IPS-18c (cell line): ENCODE results near the gene SVOPL.

ENCODE experiments used
- H3K4me3 ChIP-seq: 2 replicates; pipeline ENCODE4 v1.7.0; 2013; ENCODE audit warnings: low read depth, mild to moderate bottlenecking, low read length, moderate library complexity; ENCODE audit not compliant: insufficient read depth
- H3K9me3 ChIP-seq: one replicate; pipeline ENCODE4 v1.6.1; 2013; ENCODE audit warnings: mild to moderate bottlenecking, low read length, moderate library complexity; ENCODE audit not compliant: control insufficient read depth, insufficient read depth

The SVOPL gene

GRCh38 chr7:138632384-138632783 is 68.8 kb downstream of the SVOPL start:
- Histone ChIP-seq H3K9me3 (no peaks in the 10 kb centered on the region), H3K4me3 (no peak overlapping the region)

- H3K9me3 ChIP-seq, result no peaks in the 10 kb centered on the region
- H3K4me3 ChIP-seq, result no peak overlapping the region
These were observed 71.0 kb downstream of the SVOPL start for GRCh38 chr7:138630059-138630610.

- no peaks in the 10 kb centered on the region for H3K9me3 ChIP-seq
- no peak overlapping the region for H3K4me3 ChIP-seq
These were observed 73.8 kb downstream of the SVOPL start for GRCh38 chr7:138627361-138627760.

- Histone ChIP-seq H3K4me3 (no peak overlapping the region), H3K9me3 (no peaks in the 10 kb centered on the region)
These were observed 74.3 kb downstream of the SVOPL start for GRCh38 chr7:138626846-138627245.

GRCh38 chr7:138625849-138626230 is 75.3 kb downstream of the SVOPL start:
- no peaks in the 10 kb centered on the region for H3K9me3 ChIP-seq

GRCh38 chr7:138625084-138625848 is 75.9 kb downstream of the SVOPL start:
- no peaks in the 10 kb centered on the region for H3K9me3 ChIP-seq
- no peak overlapping the region for H3K4me3 ChIP-seq

More at GRCh38 chr7:138625849-138626230, 75.3 kb downstream of the SVOPL start:
- no peak overlapping the region for H3K4me3 ChIP-seq

- Histone ChIP-seq H3K4me3 (no peak overlapping the region), H3K9me3 (no peaks in the 10 kb centered on the region)
These were observed 78.3 kb downstream of the SVOPL start for GRCh38 chr7:138622841-138623240.

- H3K9me3 ChIP-seq, result no peaks in the 10 kb centered on the region
- no peak overlapping the region for H3K4me3 ChIP-seq
These were observed 82.2 kb downstream of the SVOPL start for GRCh38 chr7:138618933-138619332.

GRCh38 chr7:138618506-138618905 is 82.7 kb downstream of the SVOPL start:
- H3K9me3 ChIP-seq, result no peaks in the 10 kb centered on the region
- H3K4me3 ChIP-seq, result no peak overlapping the region

- Histone ChIP-seq H3K9me3 (no peaks in the 10 kb centered on the region), H3K4me3 (no peak overlapping the region)
These were observed 85.1 kb downstream of the SVOPL start for GRCh38 chr7:138616085-138616484.

- no peak overlapping the region for H3K4me3 ChIP-seq
- no peaks in the 10 kb centered on the region for H3K9me3 ChIP-seq
These were observed 87.5 kb downstream of the SVOPL start for GRCh38 chr7:138613630-138614029.

- H3K4me3 ChIP-seq, result no peak overlapping the region
These were observed 90.4 kb downstream of the SVOPL start for GRCh38 chr7:138610671-138611170.

GRCh38 chr7:138608275-138608674 is 92.9 kb downstream of the SVOPL start:
- H3K9me3 ChIP-seq, result peaks cover 3% of the 10 kb centered on the region
- no peak overlapping the region for H3K4me3 ChIP-seq

More at GRCh38 chr7:138610671-138611170, 90.4 kb downstream of the SVOPL start:
- peaks cover 3% of the 10 kb centered on the region for H3K9me3 ChIP-seq

GRCh38 chr7:138607216-138608126 is 93.7 kb downstream of the SVOPL start:
- Histone ChIP-seq H3K9me3 (peaks cover 3% of the 10 kb centered on the region), H3K4me3 (no peak overlapping the region)

- no peak overlapping the region for H3K4me3 ChIP-seq
- H3K9me3 ChIP-seq, result peaks cover 3% of the 10 kb centered on the region
These were observed 94.9 kb downstream of the SVOPL start for GRCh38 chr7:138606236-138606635.

GRCh38 chr7:138603549-138604318 is 97.4 kb downstream of the SVOPL start:
- H3K4me3 ChIP-seq, result no peak overlapping the region
- peaks cover 3% of the 10 kb centered on the region for H3K9me3 ChIP-seq

- H3K9me3 ChIP-seq, result peaks cover 3% of the 10 kb centered on the region
These were observed 98.7 kb downstream of the SVOPL start for GRCh38 chr7:138602451-138602850.

More at GRCh38 chr7:138602451-138602850, 98.7 kb downstream of the SVOPL start:
- no peak overlapping the region for H3K4me3 ChIP-seq
